Measurements from ENCODE around the gene ZFHX3. TPM values are rescaled to one million over a fixed set of nuclear protein-coding genes. Genes with fewer than 3 reads are reported as not detected.
A peak's percentile ranks its signal among the peaks of the same experiment; 100 is the strongest.

The ZFHX3 gene
- total RNA-seq, 1 donor from 2014 or later = 48.5 TPM

DNA sequence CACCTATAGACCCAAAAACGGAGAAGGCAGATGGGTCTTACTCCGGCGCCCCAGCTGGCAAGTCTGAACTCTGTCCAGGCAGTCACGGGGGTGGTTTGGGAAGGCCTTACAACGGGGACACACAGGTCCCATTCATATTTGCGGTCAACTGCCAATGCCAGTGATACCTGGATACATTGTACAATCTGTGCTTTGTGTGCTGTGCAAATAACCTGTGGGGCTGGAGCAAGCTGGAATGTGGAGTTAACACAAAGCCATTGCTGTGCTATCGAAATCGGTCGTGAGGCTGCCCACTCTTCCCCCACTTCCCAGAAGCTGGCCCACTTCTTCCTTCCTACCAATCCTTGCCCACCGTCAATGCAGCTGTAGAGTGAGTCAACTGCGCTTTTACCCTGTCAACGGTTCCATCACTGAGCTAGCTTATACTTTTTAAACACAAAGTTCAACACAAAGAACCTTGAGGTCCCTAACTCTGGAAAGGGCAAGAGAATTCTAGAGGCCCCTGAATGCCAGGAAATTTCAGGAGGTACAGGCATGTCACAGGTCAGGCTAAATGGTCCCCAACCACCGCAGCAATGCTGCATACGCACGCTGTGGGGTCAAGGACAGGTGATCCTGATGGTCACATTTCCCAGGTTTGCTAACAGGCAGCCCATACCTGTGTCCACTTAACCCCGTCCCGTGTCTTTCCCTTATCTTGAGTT is 122.8 kb downstream of the ZFHX3 start:
- Mint-ChIP-seq H3K36me3 (peaks cover 19% of the 10 kb centered on the region), H3K27me3 (no peaks in the 10 kb centered on the region), H3K4me3 (no peak overlapping the region), H3K4me1 (ENCODE audit: unreplicated experiment) (peaks cover 54% of the 10 kb centered on the region), H3K27ac (peak overlapping the region; percentile 60), H3K9me3 (no peaks in the 10 kb centered on the region)
- no peak for DNase-seq (ENCODE audit: extremely low spot score, unreplicated experiment)
- TF ChIP-seq, protein P1, sequence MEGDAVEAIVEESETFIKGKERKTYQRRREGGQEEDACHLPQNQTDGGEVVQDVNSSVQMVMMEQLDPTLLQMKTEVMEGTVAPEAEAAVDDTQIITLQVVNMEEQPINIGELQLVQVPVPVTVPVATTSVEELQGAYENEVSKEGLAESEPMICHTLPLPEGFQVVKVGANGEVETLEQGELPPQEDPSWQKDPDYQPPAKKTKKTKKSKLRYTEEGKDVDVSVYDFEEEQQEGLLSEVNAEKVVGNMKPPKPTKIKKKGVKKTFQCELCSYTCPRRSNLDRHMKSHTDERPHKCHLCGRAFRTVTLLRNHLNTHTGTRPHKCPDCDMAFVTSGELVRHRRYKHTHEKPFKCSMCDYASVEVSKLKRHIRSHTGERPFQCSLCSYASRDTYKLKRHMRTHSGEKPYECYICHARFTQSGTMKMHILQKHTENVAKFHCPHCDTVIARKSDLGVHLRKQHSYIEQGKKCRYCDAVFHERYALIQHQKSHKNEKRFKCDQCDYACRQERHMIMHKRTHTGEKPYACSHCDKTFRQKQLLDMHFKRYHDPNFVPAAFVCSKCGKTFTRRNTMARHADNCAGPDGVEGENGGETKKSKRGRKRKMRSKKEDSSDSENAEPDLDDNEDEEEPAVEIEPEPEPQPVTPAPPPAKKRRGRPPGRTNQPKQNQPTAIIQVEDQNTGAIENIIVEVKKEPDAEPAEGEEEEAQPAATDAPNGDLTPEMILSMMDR (conservative IDR thresholded peaks at IDR 0.05) = no peak

DNA sequence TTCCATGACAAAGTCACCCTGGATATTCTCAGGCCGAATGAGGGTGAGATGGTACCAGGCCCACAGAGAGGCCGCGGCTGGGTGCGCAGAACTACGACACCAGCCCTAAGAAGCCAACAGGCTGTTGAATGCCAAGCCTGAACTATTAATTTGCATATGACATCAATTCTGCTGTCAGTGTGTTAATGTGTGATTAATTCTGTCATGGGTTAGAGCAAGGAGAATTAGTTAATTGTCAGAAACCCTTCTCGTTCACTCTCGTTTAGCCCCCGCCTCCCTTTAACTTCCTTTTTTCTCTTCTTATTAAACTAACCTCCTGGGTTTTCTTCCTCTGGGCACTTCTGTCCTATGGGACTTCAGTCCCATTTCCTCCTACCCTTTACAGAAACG is 123.4 kb downstream of the ZFHX3 start:
- TF ChIP-seq, protein P1 (conservative IDR thresholded peaks at IDR 0.05) = no peak
- Mint-ChIP-seq H3K27me3 (no peaks in the 10 kb centered on the region), H3K4me3 (no peak overlapping the region), H3K9me3 (no peaks in the 10 kb centered on the region), H3K4me1 (ENCODE audit: unreplicated experiment) (peaks cover 54% of the 10 kb centered on the region), H3K36me3 (peaks cover 18% of the 10 kb centered on the region), H3K27ac (peak overlapping the region; percentile 60)
- no peak for DNase-seq (ENCODE audit: extremely low spot score, unreplicated experiment)

DNA sequence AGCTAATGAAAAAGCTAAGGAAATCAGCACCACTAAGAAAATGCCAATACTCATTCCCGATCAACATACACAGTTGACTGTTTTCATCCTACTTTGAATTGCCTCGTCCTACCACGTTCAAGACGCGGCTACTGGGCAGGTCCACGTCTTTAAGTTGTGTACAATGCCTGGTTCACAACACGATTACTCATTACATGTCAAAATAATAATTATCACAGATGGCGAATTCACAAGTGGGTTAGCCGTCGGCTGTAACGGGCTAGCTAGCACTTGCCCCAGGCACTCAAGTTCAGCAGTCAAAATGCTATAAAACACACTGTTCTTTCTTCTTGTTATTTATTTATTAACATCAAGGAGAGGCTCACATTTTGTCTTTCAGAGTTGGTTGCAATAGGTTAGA is 124.2 kb downstream of the ZFHX3 start:
- no peak for DNase-seq (ENCODE audit: extremely low spot score, unreplicated experiment)
- no peaks in the 10 kb centered on the region for H3K9me3 Mint-ChIP-seq
- no peak overlapping the region for H3K4me3 Mint-ChIP-seq
- TF ChIP-seq, protein P1 (conservative IDR thresholded peaks at IDR 0.05) = no peak
- no peak overlapping the region for H3K27ac Mint-ChIP-seq
- peaks cover 15% of the 10 kb centered on the region for H3K36me3 Mint-ChIP-seq
- peaks cover 49% of the 10 kb centered on the region for H3K4me1 Mint-ChIP-seq (ENCODE audit: unreplicated experiment)
- no peaks in the 10 kb centered on the region for H3K27me3 Mint-ChIP-seq

DNA sequence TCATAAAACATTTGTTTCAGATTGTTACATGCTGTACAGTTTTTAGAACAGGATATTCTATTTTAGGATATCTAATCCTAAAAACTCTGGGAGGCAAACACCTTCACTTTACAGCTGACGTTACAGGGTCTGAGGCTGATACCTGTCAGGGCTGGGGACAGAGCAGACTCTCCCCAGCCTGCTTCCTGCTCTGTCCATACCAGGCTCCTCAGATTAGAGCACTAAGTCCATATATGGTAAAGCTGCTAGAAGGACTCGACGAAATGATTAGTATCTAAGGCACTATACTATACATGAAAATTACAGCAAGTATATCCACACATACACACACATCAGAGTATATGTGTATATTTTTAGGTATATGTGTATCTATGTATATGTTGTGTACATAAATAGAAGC is 125.2 kb downstream of the ZFHX3 start:
- TF ChIP-seq, protein P1 (conservative IDR thresholded peaks at IDR 0.05) = no peak
- DNase-seq (ENCODE audit: extremely low spot score, unreplicated experiment) = no peak
- H3K27ac Mint-ChIP-seq = no peak overlapping the region
- H3K4me1 Mint-ChIP-seq (ENCODE audit: unreplicated experiment) = peaks cover 54% of the 10 kb centered on the region
- no peaks in the 10 kb centered on the region for H3K9me3 Mint-ChIP-seq
- peak overlapping the region; percentile 59 for H3K4me3 Mint-ChIP-seq
- no peaks in the 10 kb centered on the region for H3K27me3 Mint-ChIP-seq
- H3K36me3 Mint-ChIP-seq = peaks cover 21% of the 10 kb centered on the region

DNA sequence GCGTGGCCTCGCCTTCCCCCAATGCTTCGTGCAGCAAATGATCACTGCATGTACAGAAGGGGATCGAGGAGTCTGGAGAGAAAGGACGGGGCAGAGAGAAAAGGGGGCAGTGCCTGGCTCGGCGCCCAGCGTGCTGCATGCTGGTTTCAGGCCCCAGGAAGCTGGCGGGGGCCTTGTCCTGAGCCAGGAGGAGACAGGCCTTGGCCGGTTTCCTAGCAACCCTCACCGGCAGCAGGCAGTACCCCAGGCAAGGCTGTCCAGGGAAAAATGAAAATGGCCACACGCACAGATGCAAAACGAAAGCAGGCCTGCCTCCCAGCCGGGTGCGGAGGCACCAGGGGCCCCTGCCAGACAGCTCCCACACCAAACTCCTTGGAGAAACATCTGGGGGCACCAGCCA is 126.3 kb downstream of the ZFHX3 start:
- TF ChIP-seq, protein P1 (conservative IDR thresholded peaks at IDR 0.05) = no peak
- DNase-seq (ENCODE audit: extremely low spot score, unreplicated experiment) = no peak
- H3K4me1 Mint-ChIP-seq (ENCODE audit: unreplicated experiment) = peaks cover 53% of the 10 kb centered on the region
- no peaks in the 10 kb centered on the region for H3K9me3 Mint-ChIP-seq
- peak overlapping the region; percentile 67 for H3K27ac Mint-ChIP-seq
- peak overlapping the region; percentile 59 for H3K4me3 Mint-ChIP-seq
- H3K27me3 Mint-ChIP-seq = no peaks in the 10 kb centered on the region
- peaks cover 21% of the 10 kb centered on the region for H3K36me3 Mint-ChIP-seq

Measured in type B pancreatic cell (in vitro differentiated cells).